GM12878 (cell line): ENCODE results near the gene CIRBP. TPM values are rescaled to one million over a fixed set of nuclear protein-coding genes. Genes with fewer than 3 reads are reported as not detected.

Source experiments
- ATAC-seq: fragments of 200-7000 bp; cut with Tn5 transposase; 3 replicates; pipeline ENCODE4 v1.9.1; 2020; ENCODE audit warnings: mild to moderate bottlenecking, moderate library complexity
- BruUV-seq: library from RNA; stranded (reverse); fragments of 400-500 nt; replicated peaks from 2 replicates; lab custom pipeline; 2021; lab: Mats Ljungman, UMichigan
- CTCF ChIA-PET: fragments of 300-600 bp; sonication (Branson Sonifier 250); formaldehyde crosslinking; extraction: SDS; loops from one replicate; lab custom pipeline; 2021; ENCODE audit warnings: inconsistent platforms; lab: Yijun Ruan, JAX
- POLR2A ChIA-PET: fragments of 350-600 bp; formaldehyde crosslinking; extraction: SDS; loops from one replicate; lab custom pipeline; 2021; ENCODE audit warnings: inconsistent platforms; lab: Charles Lee
- RAD21 ChIA-PET: fragments of 300-600 bp; sonication (Branson Sonifier 250); formaldehyde crosslinking; loops from one replicate; lab custom pipeline; 2023; ENCODE audit warnings: antibody characterized with exemption; ENCODE audit not compliant: unreplicated experiment; lab: Charles Lee
- SMC1A ChIA-PET: fragments of 300-600 bp; sonication (Branson Sonifier 250); formaldehyde crosslinking; loops from one replicate; lab custom pipeline; 2023; ENCODE audit not compliant: unreplicated experiment, uncharacterized antibody; lab: Charles Lee
- DNase-seq: peaks from one replicate; pipeline ENCODE4 v3.0.0-alpha.2; 2011; ENCODE audit warnings: low read depth, low spot score
- FAIRE-seq: peaks from 3 replicates; lab custom pipeline; 2011; peaks lifted over from hg19 to GRCh38; lab: Jason Lieb, UNC
- H2AFZ ChIP-seq: 2 replicates; pipeline ENCODE4 v1.6.0; 2011; ENCODE audit warnings: low read depth, low read length, control low read depth; ENCODE audit not compliant: control insufficient read depth
- H3K27ac ChIP-seq: 2 replicates; pipeline ENCODE4 v1.5.1; 2011; ENCODE audit warnings: control low read depth; ENCODE audit not compliant: control insufficient read depth, insufficient read depth
- H3K27me3 ChIP-seq, 2 experiments: replicated peaks in 1 of 2; 2 replicates each; pipeline versions ENCODE4 v1.6.0 to v1.6.1; 2011; ENCODE audit warnings: low read length in 1 of 2; ENCODE audit not compliant: control insufficient read depth in 2 of 2, insufficient read depth in 2 of 2
- H3K36me3 ChIP-seq, 2 experiments: 2 replicates each; pipeline ENCODE4 v1.5.1; 2011; ENCODE audit warnings: low read length in 1 of 2; ENCODE audit not compliant: control insufficient read depth in 2 of 2, insufficient read depth in 2 of 2
- H3K4me1 ChIP-seq: 2 replicates; pipeline ENCODE4 v1.6.1; 2011; ENCODE audit warnings: mild to moderate bottlenecking, low read length, moderate library complexity, mixed read lengths; ENCODE audit not compliant: control insufficient read depth, insufficient read depth
- H3K4me2 ChIP-seq: 2 replicates; pipeline ENCODE4 v1.6.0; 2011; ENCODE audit warnings: control low read depth; ENCODE audit not compliant: control insufficient read depth, insufficient read depth
- H3K4me3 ChIP-seq: fragments of 200-600 bp; sonication (generic); 2 replicates; pipeline ENCODE4 v1.5.1; 2016
- H3K79me2 ChIP-seq: 2 replicates; pipeline ENCODE4 v1.6.0; 2011; ENCODE audit warnings: low read length; ENCODE audit not compliant: control insufficient read depth, insufficient read depth
- H3K9ac ChIP-seq: 2 replicates; pipeline ENCODE4 v1.8.0; 2011; ENCODE audit warnings: low read length, control low read depth, mixed read lengths; ENCODE audit not compliant: control insufficient read depth, insufficient read depth
- H3K9me3 ChIP-seq: replicated peaks from 3 replicates; pipeline ENCODE4 v1.5.1; 2011; ENCODE audit warnings: mild to moderate bottlenecking, low read length; ENCODE audit not compliant: control insufficient read depth, insufficient read depth
- H4K20me1 ChIP-seq: 2 replicates; pipeline ENCODE4 v1.6.0; 2011; ENCODE audit not compliant: control insufficient read depth, insufficient read depth
- BACH1 ChIP-seq: fragments of 450-650 bp; IDR thresholded peaks from 2 replicates; pipeline ENCODE4 v1.6.1; 2017; ENCODE audit warnings: mild to moderate bottlenecking, borderline replicate concordance
- BCLAF1 ChIP-seq: fragments of 450-650 bp; IDR thresholded peaks from 2 replicates; pipeline ENCODE4 v1.6.1; 2017; ENCODE audit warnings: antibody characterized with exemption, mild to moderate bottlenecking, moderate library complexity
- E4F1 ChIP-seq: fragments of 450-650 bp; IDR thresholded peaks from 2 replicates; pipeline ENCODE4 v1.6.1; 2018; ENCODE audit warnings: borderline replicate concordance, mild to moderate bottlenecking; ENCODE audit not compliant: partially characterized antibody
- LARP7 ChIP-seq: fragments of 450-650 bp; IDR thresholded peaks from 2 replicates; pipeline ENCODE4 v1.6.1; 2017; ENCODE audit warnings: mild to moderate bottlenecking
- MEF2B ChIP-seq: fragments of 450-650 bp; IDR thresholded peaks from 2 replicates; pipeline ENCODE4 v1.6.1; 2018; ENCODE audit warnings: mild to moderate bottlenecking, moderate library complexity; ENCODE audit not compliant: partially characterized antibody, poor library complexity, severe bottlenecking
- TCF12 ChIP-seq: IDR thresholded peaks from 2 replicates; pipeline ENCODE4 v1.6.1; 2011; ENCODE audit warnings: low read depth, mild to moderate bottlenecking, low read length
- ZNF207 ChIP-seq: fragments of 450-650 bp; IDR thresholded peaks from 2 replicates; pipeline ENCODE4 v1.6.1; 2014; ENCODE audit warnings: antibody characterized with exemption, mild to moderate bottlenecking, borderline replicate concordance
- ZNF622 ChIP-seq: fragments of 450-650 bp; IDR thresholded peaks from 2 replicates; pipeline ENCODE4 v1.6.1; 2017; ENCODE audit warnings: mild to moderate bottlenecking, inconsistent platforms
- ZNF687 ChIP-seq: fragments of 450-650 bp; IDR thresholded peaks from 2 replicates; pipeline ENCODE4 v1.6.1; 2017; ENCODE audit warnings: mild to moderate bottlenecking, moderate library complexity
- WGBS: methylation state at CpG from one replicate; pipeline ENCODE4 v1.1.6; 2016; ENCODE audit warnings: low lambda C conversion rate; ENCODE audit not compliant: insufficient replicate concordance, insufficient coverage; ENCODE audit errors: missing lambda C conversion rate; 5-methylcytosine and 5-hydroxymethylcytosine counted together
- in situ Hi-C: fragments of 300-500 bp; cut with MboI; formaldehyde crosslinking; loops from 9 replicates; pipeline ENCODE4 v1.14.3; 2018; ENCODE audit warnings: mixed read lengths
- intact Hi-C: fragments of 100-400 bp; cut with micrococcal nuclease; formaldehyde crosslinking; loops from one replicate; pipeline ENCODE4 v1.14.2; 2022; ENCODE audit not compliant: unreplicated experiment
- polyA plus RNA-seq, 11 experiments: library from polyadenylated mRNA; depleted of rRNA in 4 of 11; unstranded in 6 of 11; stranded (reverse) in 5 of 11; fragments of >200 nt; fragmentation: Nextera tagmentation in 4 of 11; fragmentation: Illumina TruSeq in 1 of 11; extraction: Ambion mirVana in 4 of 11; extraction: Trizol in 1 of 11; gene quantifications; 1 replicate in 1 of 11; 2 replicates in 10 of 11; pipeline versions ENCODE4 v1.2.1 to v1.2.3, GENCODE V29; 2011 to 2016; ENCODE audit warnings: inconsistent platforms in 2 of 11, missing spikeins in 2 of 11, low read depth in 1 of 11
- total RNA-seq, 4 experiments: library from RNA; depleted of rRNA in 3 of 4; stranded (reverse); fragments of >200 nt in 3 of 4; fragmentation: Illumina TruSeq in 1 of 4; extraction: Trizol in 1 of 4; gene quantifications; 2 replicates each; pipeline versions ENCODE4 v1.2.1 to v1.2.3, GENCODE V29; 2013 to 2021

CIRBP gene
- total and polyA plus RNA-seq, 10 of the 15 experiments (the other 5 are each of a cell fraction or from before 2014, with no cell fraction given), result 27.6 to 335 (median 229) TPM

GRCh38 chr19:1249990-1250436 is 19.1 kb upstream of the CIRBP start:
- no peak for FAIRE-seq
- no peak for ATAC-seq
- no peak for DNase-seq
- Histone ChIP-seq H3K9ac (peak overlapping the region; percentile 86), H3K27ac (peak overlapping the region; percentile 72), H3K79me2 (peaks cover 52% of the 10 kb centered on the region), H4K20me1 (no peaks in the 10 kb centered on the region), H3K4me2 (peak overlapping the region; percentile 30; the same call in 1 of the 2 replicates), H3K4me1 (peaks cover 12% of the 10 kb centered on the region), H2AFZ (no peak overlapping the region), H3K36me3 (peaks cover 10 to 12% of the 10 kb centered on the region in 2 experiments; a peak in 3 of 4 replicates), H3K27me3 (no peaks in the 10 kb centered on the region), H3K9me3 (no peaks in the 10 kb centered on the region), H3K4me3 (peak overlapping the region; percentile 91)
- ChIA-PET RAD21 (interaction anchor here (1.0 kb wide), 1 partner anchor 16 kb away, joined by 3 read pairs; no protein-coding TSS in a partner anchor), POLR2A (interaction anchor here (1.0 to 2.2 kb wide), 2 partner anchors 12 to 16 kb away, joined by 8 read pairs; no protein-coding TSS in a partner anchor), SMC1A (no interaction called here), CTCF (no interaction called here)
- in situ Hi-C loops (no loop called here), intact Hi-C loops (loop anchor here (1.0 to 10.0 kb wide), 2 partner anchors 16 to 325 kb away; partner anchors contain the start of gene ARID3A)
- BruUV-seq, result TSS peak; percentile 65
- WGBS, result 2% methylated on average over 24 of the region's 67 CpGs
- TF ChIP-seq BCLAF1 (no peak), MEF2B (no peak), E4F1 (no peak), LARP7 (peak; percentile 79), ZNF687 (0 out of 2 replicates have a peak, but pooled peaks have one; percentile 9), ZNF207 (peak; percentile 60; the same call in 1 of the 2 replicates), TCF12 (no peak), BACH1 (0 out of 2 replicates have a peak, but pooled peaks have one; percentile 30), ZNF622 (no peak)
